ENCODE results near the gene RFX7.

- TF ChIP-seq CTCF (IDR thresholded peaks at IDR 0.05; ENCODE audit: insufficient read depth, low read length, poor library complexity, severe bottlenecking) (no peak), EZH2phosphoT487 (conservative IDR thresholded peaks at IDR 0.05; ENCODE audit: low read length) (no peak)
Observed at GRCh38 chr15:56292546-56293316, 49.1 kb upstream of the RFX7 start.

Data from SU-DHL-6 (cell line).